ENCODE results near the gene RBM25.

GRCh38 chr14:73149753-73150152 is 91.4 kb downstream of the RBM25 start:
- TF ChIP-seq, protein P1, sequence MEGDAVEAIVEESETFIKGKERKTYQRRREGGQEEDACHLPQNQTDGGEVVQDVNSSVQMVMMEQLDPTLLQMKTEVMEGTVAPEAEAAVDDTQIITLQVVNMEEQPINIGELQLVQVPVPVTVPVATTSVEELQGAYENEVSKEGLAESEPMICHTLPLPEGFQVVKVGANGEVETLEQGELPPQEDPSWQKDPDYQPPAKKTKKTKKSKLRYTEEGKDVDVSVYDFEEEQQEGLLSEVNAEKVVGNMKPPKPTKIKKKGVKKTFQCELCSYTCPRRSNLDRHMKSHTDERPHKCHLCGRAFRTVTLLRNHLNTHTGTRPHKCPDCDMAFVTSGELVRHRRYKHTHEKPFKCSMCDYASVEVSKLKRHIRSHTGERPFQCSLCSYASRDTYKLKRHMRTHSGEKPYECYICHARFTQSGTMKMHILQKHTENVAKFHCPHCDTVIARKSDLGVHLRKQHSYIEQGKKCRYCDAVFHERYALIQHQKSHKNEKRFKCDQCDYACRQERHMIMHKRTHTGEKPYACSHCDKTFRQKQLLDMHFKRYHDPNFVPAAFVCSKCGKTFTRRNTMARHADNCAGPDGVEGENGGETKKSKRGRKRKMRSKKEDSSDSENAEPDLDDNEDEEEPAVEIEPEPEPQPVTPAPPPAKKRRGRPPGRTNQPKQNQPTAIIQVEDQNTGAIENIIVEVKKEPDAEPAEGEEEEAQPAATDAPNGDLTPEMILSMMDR (IDR thresholded peaks at IDR 0.05; ENCODE audit: insufficient read depth, low read length) = no peak
- no peak for TF ChIP-seq REST (IDR thresholded peaks at IDR 0.05; ENCODE audit: insufficient replicate concordance, low read depth)
- TF ChIP-seq GABPA (IDR thresholded peaks at IDR 0.05; ENCODE audit: low read depth) = no peak
- TF ChIP-seq SPI1 (IDR thresholded peaks at IDR 0.05; ENCODE audit: borderline replicate concordance, low read depth) = no peak

Measured in HL-60 (cell line).